OCI-LY3 (cell line): Measurements from ENCODE around the gene COL9A1.

Experiments used
- CTCF ChIP-seq: fragments of 200-600, 300-600 bp; sonication (generic); IDR thresholded peaks from 2 replicates; pipeline ENCODE4 v1.5.1; 2014; ENCODE audit warnings: antibody characterized with exemption, low read length, low read depth
- EZH2phosphoT487 ChIP-seq: fragments of 200-600 bp; shearing (Covaris generic); IDR thresholded peaks from 2 replicates; pipeline ENCODE4 v1.6.1; 2018; ENCODE audit warnings: antibody characterized with exemption, mixed run types, low read depth

GRCh38 chr6:70289299-70289698 lies 13.6 kb downstream of the COL9A1 start:
- TF ChIP-seq CTCF, result peak; percentile 36
- no peak for TF ChIP-seq EZH2phosphoT487
